Astrocyte (in vitro differentiated cells and primary cell): ENCODE data around the gene DOCK3. TPM values are rescaled to one million over a fixed set of nuclear protein-coding genes. Genes with fewer than 3 reads are reported as not detected.
A peak's percentile ranks its signal among the peaks of the same experiment; 100 is the strongest.
"Not testable (repeated sequence)": the region's sequence is repeated elsewhere in the genome, so short reads cannot be mapped to it uniquely, and the experiment has no call there.

Experiments
- DNase-seq: peaks from one replicate; pipeline ENCODE4 v3.0.0-alpha.2; 2010; ENCODE audit warnings: low read depth
- FAIRE-seq: peaks from 2 replicates; lab custom pipeline; 2011; peaks lifted over from hg19 to GRCh38; lab: Jason Lieb, UNC
- H2AFZ ChIP-seq: 2 replicates; pipeline ENCODE4 v1.6.0; 2012; ENCODE audit warnings: low read depth, low read length, inconsistent platforms
- H3K27ac ChIP-seq: 2 replicates; pipeline ENCODE4 v1.5.1; 2011; ENCODE audit warnings: low read depth, low read length, inconsistent platforms
- H3K27me3 ChIP-seq: 2 replicates; pipeline ENCODE4 v1.6.0; 2011; ENCODE audit warnings: low read length, inconsistent platforms; ENCODE audit not compliant: insufficient read depth
- H3K36me3 ChIP-seq: 2 replicates; pipeline ENCODE4 v1.5.1; 2011; ENCODE audit warnings: low read length, inconsistent platforms; ENCODE audit not compliant: insufficient read depth
- H3K4me1 ChIP-seq: 2 replicates; pipeline ENCODE4 v1.5.1; 2011; ENCODE audit warnings: low read length, inconsistent platforms; ENCODE audit not compliant: insufficient read depth
- H3K4me2 ChIP-seq: 2 replicates; pipeline ENCODE4 v1.6.0; 2012; ENCODE audit warnings: low read length, inconsistent platforms
- H3K4me3 ChIP-seq: 2 replicates; pipeline ENCODE4 v1.5.1; 2011; ENCODE audit warnings: low read depth, mild to moderate bottlenecking, low read length, inconsistent platforms; ENCODE audit not compliant: insufficient read depth
- H3K79me2 ChIP-seq: 2 replicates; pipeline ENCODE4 v1.6.0; 2012; ENCODE audit warnings: mild to moderate bottlenecking, low read length, inconsistent platforms; ENCODE audit not compliant: insufficient read depth
- H3K9ac ChIP-seq: 2 replicates; pipeline ENCODE4 v1.6.0; 2012; ENCODE audit warnings: mild to moderate bottlenecking, low read length, inconsistent platforms
- H3K9me3 ChIP-seq: 2 replicates; pipeline ENCODE4 v1.5.1; 2012; ENCODE audit warnings: low read depth, mild to moderate bottlenecking, low read length, inconsistent platforms; ENCODE audit not compliant: insufficient read depth
- H4K20me1 ChIP-seq: 2 replicates; pipeline ENCODE4 v1.6.0; 2012; ENCODE audit warnings: low read length, inconsistent platforms; ENCODE audit not compliant: insufficient read depth
- H3K27ac Mint-ChIP-seq: one replicate; pipeline ENCODE4 v1.8.0; 2021; ENCODE audit warnings: mild to moderate bottlenecking, mixed read lengths; ENCODE audit not compliant: unreplicated experiment
- H3K27me3 Mint-ChIP-seq: one replicate; pipeline ENCODE4 v1.8.0; 2021; ENCODE audit warnings: low read depth, mixed read lengths; ENCODE audit not compliant: unreplicated experiment
- H3K36me3 Mint-ChIP-seq: one replicate; pipeline ENCODE4 v1.8.0; 2021; ENCODE audit warnings: low read depth, mixed read lengths; ENCODE audit not compliant: unreplicated experiment
- H3K4me1 Mint-ChIP-seq: one replicate; pipeline ENCODE4 v1.8.0; 2021; ENCODE audit warnings: low read depth, mixed read lengths; ENCODE audit not compliant: unreplicated experiment
- H3K4me3 Mint-ChIP-seq: one replicate; pipeline ENCODE4 v1.8.0; 2021; ENCODE audit warnings: mild to moderate bottlenecking, moderate library complexity, mixed read lengths; ENCODE audit not compliant: unreplicated experiment
- H3K9me3 Mint-ChIP-seq: one replicate; pipeline ENCODE4 v1.8.0; 2021; ENCODE audit warnings: mild to moderate bottlenecking, mixed read lengths; ENCODE audit not compliant: unreplicated experiment
- CTCF ChIP-seq: IDR thresholded peaks from 2 replicates; pipeline ENCODE4 v1.5.1; 2011; ENCODE audit warnings: low read depth, mild to moderate bottlenecking, inconsistent platforms, low read length, moderate library complexity; ENCODE audit not compliant: insufficient read depth
- EZH2 ChIP-seq: IDR thresholded peaks from 2 replicates; pipeline ENCODE4 v1.6.1; 2012; ENCODE audit warnings: mild to moderate bottlenecking, low read length, inconsistent platforms; ENCODE audit not compliant: insufficient read depth
- total RNA-seq: library from RNA; stranded (reverse); gene quantifications from 2 replicates; pipeline ENCODE4 v1.2.1, GENCODE V29; 2021

DOCK3 gene
- total RNA-seq, 1 donor from 2014 or later: 3.3 TPM

GRCh38 chr3:51198477-51198876 lies 523.8 kb downstream of the DOCK3 start:
- Histone ChIP-seq H3K4me1 (no peaks in the 10 kb centered on the region), H4K20me1 (no peaks in the 10 kb centered on the region), H3K27ac (no peak overlapping the region), H3K36me3 (no peaks in the 10 kb centered on the region), H3K9me3 (peaks cover 2% of the 10 kb centered on the region), H3K4me2 (no peak overlapping the region), H3K79me2 (no peaks in the 10 kb centered on the region), H3K4me3 (no peak overlapping the region), H3K27me3 (no peaks in the 10 kb centered on the region), H3K9ac (no peak overlapping the region), H2AFZ (no peak overlapping the region)
- DNase-seq: peak; percentile 45
- peaks cover 8% of the 10 kb centered on the region for H3K36me3 Mint-ChIP-seq
- H3K4me1 Mint-ChIP-seq: no peaks in the 10 kb centered on the region
- H3K9me3 Mint-ChIP-seq: peaks cover 15% of the 10 kb centered on the region
- no peak overlapping the region for H3K4me3 Mint-ChIP-seq
- TF ChIP-seq EZH2: no peak
- TF ChIP-seq CTCF: no peak
- H3K27me3 Mint-ChIP-seq: no peaks in the 10 kb centered on the region
- no peak overlapping the region for H3K27ac Mint-ChIP-seq
- FAIRE-seq: no peak

GRCh38 chr3:51199296-51199695 lies 524.6 kb downstream of the DOCK3 start:
- not testable (repeated sequence) for H3K4me1 Mint-ChIP-seq, H3K36me3 ChIP-seq, H3K9me3 ChIP-seq, H3K36me3 Mint-ChIP-seq, H2AFZ ChIP-seq, H3K27ac ChIP-seq, FAIRE-seq, H3K27ac Mint-ChIP-seq, DNase-seq, H3K4me1 ChIP-seq, H3K27me3 Mint-ChIP-seq, H3K4me3 ChIP-seq, H3K9ac ChIP-seq, H3K4me3 Mint-ChIP-seq, H3K4me2 ChIP-seq, H3K27me3 ChIP-seq, H4K20me1 ChIP-seq, H3K79me2 ChIP-seq
- peaks cover 15% of the 10 kb centered on the region for H3K9me3 Mint-ChIP-seq

- H3K9me3 ChIP-seq: no peaks in the 10 kb centered on the region
- FAIRE-seq (no peak), DNase-seq (no peak)
- H3K79me2 ChIP-seq: no peaks in the 10 kb centered on the region
- no peak overlapping the region for H3K27ac Mint-ChIP-seq
- H3K4me1 Mint-ChIP-seq: no peaks in the 10 kb centered on the region
- no peaks in the 10 kb centered on the region for H4K20me1 ChIP-seq
- H3K36me3 Mint-ChIP-seq: peaks cover 5% of the 10 kb centered on the region
- no peaks in the 10 kb centered on the region for H3K4me1 ChIP-seq
- TF ChIP-seq CTCF (no peak), EZH2 (no peak)
- no peak overlapping the region for H3K9ac ChIP-seq
- H3K4me2 ChIP-seq: no peak overlapping the region
- no peaks in the 10 kb centered on the region for H3K27me3 ChIP-seq
- H3K36me3 ChIP-seq: no peaks in the 10 kb centered on the region
- H3K27me3 Mint-ChIP-seq: no peaks in the 10 kb centered on the region
- no peak overlapping the region for H3K4me3 Mint-ChIP-seq
- H2AFZ ChIP-seq: no peak overlapping the region
- H3K9me3 Mint-ChIP-seq: peaks cover 5% of the 10 kb centered on the region
- H3K4me3 ChIP-seq: no peak overlapping the region
- H3K27ac ChIP-seq: no peak overlapping the region
Observed at GRCh38 chr3:51216291-51216690, 541.6 kb downstream of the DOCK3 start.
